Measurements from ENCODE around the gene MTHFSD. TPM values are rescaled to one million over a fixed set of nuclear protein-coding genes. Genes with fewer than 3 reads are reported as not detected.
A peak's percentile ranks its signal among the peaks of the same experiment; 100 is the strongest.

Gene MTHFSD, protein sequence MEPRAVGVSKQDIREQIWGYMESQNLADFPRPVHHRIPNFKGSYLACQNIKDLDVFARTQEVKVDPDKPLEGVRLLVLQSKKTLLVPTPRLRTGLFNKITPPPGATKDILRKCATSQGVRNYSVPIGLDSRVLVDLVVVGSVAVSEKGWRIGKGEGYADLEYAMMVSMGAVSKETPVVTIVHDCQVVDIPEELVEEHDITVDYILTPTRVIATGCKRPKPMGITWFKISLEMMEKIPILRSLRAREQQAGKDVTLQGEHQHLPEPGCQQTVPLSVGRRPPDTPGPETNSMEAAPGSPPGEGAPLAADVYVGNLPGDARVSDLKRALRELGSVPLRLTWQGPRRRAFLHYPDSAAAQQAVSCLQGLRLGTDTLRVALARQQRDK
- total RNA-seq: 10 to 100 TPM; 16.9 to 35.6 TPM

DNA sequence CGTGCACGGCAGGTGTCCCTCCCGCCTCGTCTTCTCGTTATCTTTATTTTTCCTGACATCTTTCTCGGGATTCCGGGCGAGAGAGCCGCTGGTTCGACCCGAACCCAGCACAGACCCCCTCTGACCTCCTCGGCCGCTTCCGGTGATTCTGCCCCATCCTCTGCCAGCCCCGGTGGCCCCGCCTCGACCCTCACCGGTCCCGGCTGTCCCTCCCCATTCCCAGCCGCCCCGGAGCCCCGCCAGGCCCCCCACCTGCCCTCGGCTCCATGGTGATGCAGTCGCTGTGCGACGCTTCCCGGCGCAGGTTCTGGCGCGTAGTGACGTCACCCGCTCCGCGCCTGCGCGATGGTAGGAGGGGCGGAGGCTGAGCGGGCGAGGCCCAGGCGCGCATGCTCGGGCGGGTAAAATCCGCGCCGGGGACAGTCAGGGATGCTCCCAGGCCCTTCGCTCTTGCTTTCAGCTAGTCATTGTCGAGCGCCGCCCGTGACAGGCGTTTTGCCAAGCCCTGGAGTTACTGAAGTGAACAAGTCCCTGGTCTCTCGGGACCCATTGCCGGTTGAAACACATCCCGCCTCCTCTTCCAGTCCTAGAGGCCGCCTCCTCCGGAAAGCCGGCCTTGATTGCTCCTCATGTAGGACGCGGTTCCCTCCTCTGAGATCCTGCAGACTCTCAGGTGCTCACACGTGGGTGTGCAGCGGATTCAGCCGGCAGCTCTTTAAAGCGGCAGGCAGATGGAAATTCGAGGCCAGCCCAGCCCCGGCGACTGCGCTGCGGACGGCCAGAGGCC lies at the start of gene MTHFSD:
Gene MTHFSD, minus strand, starts transcription at position 319 of the 787 bp plus-strand sequence. Its CDS starts 51 bp downstream, at position 268.
- H3K27ac ChIP-seq: peak within 1 kb of the TSS; percentile 27 to 83 (median 81)
- peak within 1 kb of the TSS; percentile 76 to 92 for H3K4me3 ChIP-seq
- peaks cover 18% of the 10 kb centered on the region for H3K4me1 ChIP-seq
- peak; percentile 91 to 94 (median 93) for DNase-seq
- 2 to 3% methylated on average over 24 to 64 of the region's 70 CpGs for WGBS, 2 donors
- peak; percentile 99 for ATAC-seq
- intact Hi-C loops (cut with DNase I): no loop called here
- TF ChIP-seq, protein P1, sequence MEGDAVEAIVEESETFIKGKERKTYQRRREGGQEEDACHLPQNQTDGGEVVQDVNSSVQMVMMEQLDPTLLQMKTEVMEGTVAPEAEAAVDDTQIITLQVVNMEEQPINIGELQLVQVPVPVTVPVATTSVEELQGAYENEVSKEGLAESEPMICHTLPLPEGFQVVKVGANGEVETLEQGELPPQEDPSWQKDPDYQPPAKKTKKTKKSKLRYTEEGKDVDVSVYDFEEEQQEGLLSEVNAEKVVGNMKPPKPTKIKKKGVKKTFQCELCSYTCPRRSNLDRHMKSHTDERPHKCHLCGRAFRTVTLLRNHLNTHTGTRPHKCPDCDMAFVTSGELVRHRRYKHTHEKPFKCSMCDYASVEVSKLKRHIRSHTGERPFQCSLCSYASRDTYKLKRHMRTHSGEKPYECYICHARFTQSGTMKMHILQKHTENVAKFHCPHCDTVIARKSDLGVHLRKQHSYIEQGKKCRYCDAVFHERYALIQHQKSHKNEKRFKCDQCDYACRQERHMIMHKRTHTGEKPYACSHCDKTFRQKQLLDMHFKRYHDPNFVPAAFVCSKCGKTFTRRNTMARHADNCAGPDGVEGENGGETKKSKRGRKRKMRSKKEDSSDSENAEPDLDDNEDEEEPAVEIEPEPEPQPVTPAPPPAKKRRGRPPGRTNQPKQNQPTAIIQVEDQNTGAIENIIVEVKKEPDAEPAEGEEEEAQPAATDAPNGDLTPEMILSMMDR (IDR thresholded peaks at IDR 0.05): no peak
- TF ChIP-seq POLR2A (IDR thresholded peaks at IDR 0.05): peak in 2 of 3 donors; percentile 72 to 73
- peaks cover 0 to 4% of the 10 kb centered on the region in 2 donors for H3K36me3 ChIP-seq (replicated peaks in 1 of 2; ENCODE audit: insufficient read depth in 1 of 2, low read depth in 2 of 2)
- no peaks in the 10 kb centered on the region for H3K9me3 ChIP-seq
- no peaks in the 10 kb centered on the region for H3K27me3 ChIP-seq

DNA sequence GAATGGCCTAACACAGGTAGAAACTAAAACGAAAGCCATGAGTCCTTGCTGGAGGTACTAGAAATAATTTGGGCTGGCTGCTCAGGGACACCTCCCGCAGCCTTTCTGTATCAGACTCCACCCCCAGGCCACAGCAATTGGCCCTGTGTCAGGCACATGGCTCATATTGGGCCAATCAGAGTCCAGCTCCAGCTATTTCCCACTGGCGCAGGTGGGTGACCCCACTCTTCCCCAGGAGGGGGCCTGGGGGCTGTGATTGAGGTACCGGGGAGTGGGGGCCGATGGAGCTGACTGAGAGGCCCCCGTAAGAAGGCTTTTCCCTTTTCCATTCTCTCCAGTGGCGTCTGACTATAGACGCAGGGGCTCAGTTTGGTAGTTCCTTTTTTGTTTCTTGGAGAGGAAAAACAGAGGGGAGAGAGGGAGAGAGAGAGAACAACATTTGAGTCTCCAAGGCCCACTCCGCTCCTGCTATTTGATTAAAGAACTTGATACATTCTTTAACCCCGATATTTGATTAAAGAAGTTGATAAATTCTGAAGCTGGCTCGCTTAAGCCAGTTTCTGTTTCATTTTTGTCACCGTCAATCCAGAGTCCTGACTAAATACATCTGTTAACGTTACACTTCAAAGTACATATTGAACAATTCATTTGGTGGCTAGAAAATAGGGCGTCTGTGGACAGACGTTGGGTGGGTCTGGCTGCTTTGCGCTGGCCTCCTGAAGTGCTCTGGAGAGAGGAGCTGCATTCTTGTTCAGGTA lies 49.6 kb upstream of the MTHFSD start:
- peaks cover 0 to 6% of the 10 kb centered on the region in 2 donors for H3K27me3 ChIP-seq
- H3K9me3 ChIP-seq: no peaks in the 10 kb centered on the region
- no peaks in the 10 kb centered on the region for H3K4me1 ChIP-seq
- H3K4me3 ChIP-seq: no peak overlapping the region
- WGBS, 2 donors: 57 to 61% methylated on average over 16 of the region's 16 CpGs
- DNase-seq: no peak
- H3K27ac ChIP-seq: no peak overlapping the region
- TF ChIP-seq, protein P1 (IDR thresholded peaks at IDR 0.05): no peak
- no peak for TF ChIP-seq POLR2A (IDR thresholded peaks at IDR 0.05)
- no peak for ATAC-seq
- H3K36me3 ChIP-seq (replicated peaks in 1 of 2; ENCODE audit: insufficient read depth in 1 of 2, low read depth in 2 of 2): no peaks in the 10 kb centered on the region
- intact Hi-C loops (cut with DNase I): no loop called here

DNA sequence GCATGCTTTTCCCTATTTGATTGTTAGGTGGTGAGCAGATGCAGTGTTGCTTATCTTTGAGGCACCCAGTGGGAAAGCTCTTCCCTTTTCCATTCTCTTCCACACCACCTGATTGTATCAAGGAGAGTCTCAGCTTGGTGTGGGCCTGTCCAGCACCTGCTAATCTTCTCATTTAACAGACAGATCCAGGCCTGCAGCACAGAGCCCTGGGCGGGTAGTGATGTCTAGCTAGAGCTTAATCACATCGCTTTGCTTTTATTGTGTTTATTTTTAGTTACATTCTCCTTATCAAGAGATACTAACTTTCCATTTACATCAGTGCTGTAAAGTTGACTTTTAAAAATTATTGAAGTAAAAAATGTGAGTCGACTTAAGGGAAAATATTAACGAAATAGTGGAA lies 47.5 kb upstream of the MTHFSD start:
- ATAC-seq (no peak), DNase-seq (no peak)
- H3K4me3 ChIP-seq: no peak overlapping the region
- H3K36me3 ChIP-seq (replicated peaks in 1 of 2; ENCODE audit: insufficient read depth in 1 of 2, low read depth in 2 of 2): no peaks in the 10 kb centered on the region
- intact Hi-C loops (cut with DNase I): no loop called here
- no peaks in the 10 kb centered on the region for H3K4me1 ChIP-seq
- TF ChIP-seq, protein P1 (IDR thresholded peaks at IDR 0.05): no peak
- no peak for TF ChIP-seq POLR2A (IDR thresholded peaks at IDR 0.05)
- no peaks in the 10 kb centered on the region for H3K9me3 ChIP-seq
- no peak overlapping the region for H3K27ac ChIP-seq
- peaks cover 0 to 6% of the 10 kb centered on the region in 2 donors for H3K27me3 ChIP-seq
- WGBS, 2 donors: 38% methylated on average over 4 of the region's 4 CpGs

DNA sequence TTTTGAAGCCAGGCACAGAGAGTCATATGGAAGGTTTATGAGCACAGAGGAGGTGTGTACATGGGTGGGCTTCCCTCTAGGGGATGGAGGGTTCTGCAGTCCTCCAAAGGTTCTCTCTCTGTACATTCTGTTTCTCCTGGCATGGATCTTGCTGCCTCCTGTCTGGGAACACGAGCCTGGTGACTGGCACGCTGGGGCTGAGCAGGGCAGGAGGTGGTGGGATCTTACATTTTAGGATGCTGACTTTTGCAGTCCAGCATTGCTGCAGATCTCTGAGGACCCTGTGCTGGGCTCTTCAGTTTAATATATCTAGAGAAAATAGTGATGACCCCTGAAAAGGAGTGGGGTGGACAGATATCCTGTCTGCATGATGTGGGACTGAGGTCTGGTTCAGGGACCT lies 46.3 kb upstream of the MTHFSD start:
- Histone ChIP-seq H3K27ac (no peak overlapping the region), H3K36me3 (replicated peaks in 1 of 2; ENCODE audit: insufficient read depth in 1 of 2, low read depth in 2 of 2) (no peaks in the 10 kb centered on the region), H3K4me1 (no peaks in the 10 kb centered on the region), H3K9me3 (no peaks in the 10 kb centered on the region), H3K27me3 (peaks cover 0 to 6% of the 10 kb centered on the region in 2 donors), H3K4me3 (no peak overlapping the region)
- no peak for TF ChIP-seq POLR2A (IDR thresholded peaks at IDR 0.05)
- TF ChIP-seq, protein P1 (IDR thresholded peaks at IDR 0.05): no peak
- ATAC-seq (no peak), DNase-seq (no peak)
- intact Hi-C loops (cut with DNase I): no loop called here
- WGBS, 2 donors: 54 to 57% methylated on average over 2 of the region's 2 CpGs
